ENCODE measurements around the gene ABHD1.

DNA sequence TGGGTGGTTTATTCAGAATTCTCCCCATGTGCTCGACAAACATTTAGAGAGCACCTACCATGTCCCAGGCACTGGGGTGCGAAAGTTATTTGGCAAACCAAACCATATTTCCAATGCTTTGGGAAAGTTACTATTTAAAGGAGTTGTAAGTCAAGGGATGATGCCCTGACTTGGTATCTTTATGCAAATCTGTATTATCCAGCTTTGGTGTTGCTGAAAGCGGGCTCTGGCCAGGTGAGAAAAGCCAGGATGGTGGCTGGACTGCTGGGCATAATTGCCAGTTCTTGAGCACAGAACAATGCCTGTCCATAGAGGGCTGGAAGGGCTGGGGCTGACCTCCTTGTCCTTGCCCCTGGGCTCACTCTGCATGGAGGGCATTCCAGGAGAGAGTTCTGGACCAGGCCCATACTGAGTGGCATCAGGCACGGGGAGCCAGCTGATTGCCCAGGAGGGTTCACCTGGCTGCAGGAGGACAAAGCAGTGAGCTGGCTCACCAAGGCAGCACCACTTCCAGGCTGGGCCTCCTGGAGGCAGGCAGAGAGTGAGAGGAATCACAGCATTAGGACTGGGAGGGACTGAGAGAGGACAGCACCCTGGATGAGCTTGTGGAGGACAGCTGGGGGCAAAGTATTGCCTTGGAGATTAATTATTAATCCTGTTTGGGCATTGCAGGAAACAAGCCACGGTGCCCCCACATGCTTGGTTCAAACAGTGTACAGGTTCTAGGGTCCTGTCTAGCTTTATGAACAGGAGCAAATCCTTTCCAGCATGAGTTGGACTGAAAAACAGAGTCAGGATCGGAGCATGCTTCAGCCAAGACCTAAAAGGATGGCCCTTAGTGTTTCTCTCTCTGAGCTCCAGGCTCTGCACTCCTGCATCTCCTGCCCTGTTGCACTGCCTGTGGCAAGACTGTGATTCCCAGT, 29.9 kb upstream of the ABHD1 start:
- TF ChIP-seq, protein P1, sequence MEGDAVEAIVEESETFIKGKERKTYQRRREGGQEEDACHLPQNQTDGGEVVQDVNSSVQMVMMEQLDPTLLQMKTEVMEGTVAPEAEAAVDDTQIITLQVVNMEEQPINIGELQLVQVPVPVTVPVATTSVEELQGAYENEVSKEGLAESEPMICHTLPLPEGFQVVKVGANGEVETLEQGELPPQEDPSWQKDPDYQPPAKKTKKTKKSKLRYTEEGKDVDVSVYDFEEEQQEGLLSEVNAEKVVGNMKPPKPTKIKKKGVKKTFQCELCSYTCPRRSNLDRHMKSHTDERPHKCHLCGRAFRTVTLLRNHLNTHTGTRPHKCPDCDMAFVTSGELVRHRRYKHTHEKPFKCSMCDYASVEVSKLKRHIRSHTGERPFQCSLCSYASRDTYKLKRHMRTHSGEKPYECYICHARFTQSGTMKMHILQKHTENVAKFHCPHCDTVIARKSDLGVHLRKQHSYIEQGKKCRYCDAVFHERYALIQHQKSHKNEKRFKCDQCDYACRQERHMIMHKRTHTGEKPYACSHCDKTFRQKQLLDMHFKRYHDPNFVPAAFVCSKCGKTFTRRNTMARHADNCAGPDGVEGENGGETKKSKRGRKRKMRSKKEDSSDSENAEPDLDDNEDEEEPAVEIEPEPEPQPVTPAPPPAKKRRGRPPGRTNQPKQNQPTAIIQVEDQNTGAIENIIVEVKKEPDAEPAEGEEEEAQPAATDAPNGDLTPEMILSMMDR (IDR thresholded peaks at IDR 0.05), result no peak
- no peak for TF ChIP-seq POLR2A (IDR thresholded peaks at IDR 0.05)
